Suprapubic skin (tissue), 4 donors: ENCODE measurements around the gene PDE4B. TPM values are rescaled to one million over a fixed set of nuclear protein-coding genes. Genes with fewer than 3 reads are reported as not detected.

Source experiments
- DNase-seq, 2 donors: peaks; one replicate each; pipeline ENCODE4 v3.0.0-alpha.2; 2019; ENCODE audit warnings: low spot score in 2 of 2
- H3K27ac ChIP-seq: fragments of 200-600 bp; sonication (generic); one replicate; pipeline ENCODE4 v1.5.1; 2019
- H3K27me3 ChIP-seq: fragments of 200-600 bp; sonication (generic); one replicate; pipeline ENCODE4 v1.5.1; 2019
- H3K36me3 ChIP-seq: fragments of 200-600 bp; sonication (generic); one replicate; pipeline ENCODE4 v1.5.1; 2019
- H3K4me1 ChIP-seq: fragments of 200-600 bp; sonication (generic); one replicate; pipeline ENCODE4 v1.5.1; 2019
- H3K4me3 ChIP-seq: fragments of 200-600 bp; sonication (generic); one replicate; pipeline ENCODE4 v1.5.1; 2019; ENCODE audit warnings: mild to moderate bottlenecking
- H3K9me3 ChIP-seq: fragments of 200-600 bp; sonication (generic); one replicate; pipeline ENCODE4 v1.5.1; 2019
- EP300 ChIP-seq: sonication (generic); formaldehyde crosslinking; IDR thresholded peaks from one replicate; pipeline ENCODE4 v1.6.1; 2017; ENCODE audit warnings: antibody characterized with exemption
- POLR2A ChIP-seq, 2 donors: fragments of 450-650 bp; IDR thresholded peaks; one replicate each; pipeline ENCODE4 v1.6.1; 2017; ENCODE audit warnings: antibody characterized with exemption in 2 of 2, mild to moderate bottlenecking in 2 of 2, moderate library complexity in 2 of 2
- POLR2AphosphoS5 ChIP-seq, 3 donors: sonication (generic); formaldehyde crosslinking; IDR thresholded peaks; one replicate each; pipeline ENCODE4 v1.6.1; 2017; ENCODE audit warnings: antibody characterized with exemption in 3 of 3
- WGBS: methylation state at CpG from one replicate; pipeline ENCODE4 v1.1.5; 2018; 5-methylcytosine and 5-hydroxymethylcytosine counted together
- total RNA-seq, 4 donors: library from RNA; depleted of rRNA; stranded (reverse); fragments of >200 nt; gene quantifications; one replicate each; pipeline ENCODE4 v1.1.0, GENCODE V29; 2016
- TF ChIP-seq, protein P1 (sequence below), 2 donors: fragments of 200-600 bp in 1 of 2; fragments of 450-650 bp in 1 of 2; sonication (generic) in 1 of 2; IDR thresholded peaks; one replicate each; pipeline ENCODE4 v1.5.1; 2016 to 2019; ENCODE audit warnings: antibody characterized with exemption in 2 of 2, mild to moderate bottlenecking in 1 of 2, moderate library complexity in 1 of 2

Gene PDE4B
- total RNA-seq, 4 donors from 2014 or later = 14.2 to 27.6 (median 16.7) TPM

DNA sequence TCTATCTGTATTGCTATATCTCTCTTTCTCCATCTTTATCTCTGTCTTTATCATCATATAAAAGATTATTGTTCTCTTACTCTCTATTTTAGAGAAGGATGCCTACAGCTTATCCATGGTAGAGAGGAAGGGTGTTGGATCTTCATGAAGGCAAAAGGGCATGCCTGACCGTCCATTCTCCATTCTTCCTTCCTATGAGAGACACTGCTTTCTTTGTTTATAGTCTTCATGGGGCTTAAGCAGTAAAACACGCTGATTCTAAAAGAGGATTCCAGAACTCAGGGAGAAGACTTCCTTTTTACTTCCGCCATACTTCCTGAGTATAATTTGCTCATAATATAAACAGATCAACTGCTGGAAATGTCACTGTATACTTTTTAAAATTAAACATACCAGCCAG is 44.0 kb downstream of the PDE4B start:
- no peak overlapping the region for H3K27ac ChIP-seq
- TF ChIP-seq, protein P1, sequence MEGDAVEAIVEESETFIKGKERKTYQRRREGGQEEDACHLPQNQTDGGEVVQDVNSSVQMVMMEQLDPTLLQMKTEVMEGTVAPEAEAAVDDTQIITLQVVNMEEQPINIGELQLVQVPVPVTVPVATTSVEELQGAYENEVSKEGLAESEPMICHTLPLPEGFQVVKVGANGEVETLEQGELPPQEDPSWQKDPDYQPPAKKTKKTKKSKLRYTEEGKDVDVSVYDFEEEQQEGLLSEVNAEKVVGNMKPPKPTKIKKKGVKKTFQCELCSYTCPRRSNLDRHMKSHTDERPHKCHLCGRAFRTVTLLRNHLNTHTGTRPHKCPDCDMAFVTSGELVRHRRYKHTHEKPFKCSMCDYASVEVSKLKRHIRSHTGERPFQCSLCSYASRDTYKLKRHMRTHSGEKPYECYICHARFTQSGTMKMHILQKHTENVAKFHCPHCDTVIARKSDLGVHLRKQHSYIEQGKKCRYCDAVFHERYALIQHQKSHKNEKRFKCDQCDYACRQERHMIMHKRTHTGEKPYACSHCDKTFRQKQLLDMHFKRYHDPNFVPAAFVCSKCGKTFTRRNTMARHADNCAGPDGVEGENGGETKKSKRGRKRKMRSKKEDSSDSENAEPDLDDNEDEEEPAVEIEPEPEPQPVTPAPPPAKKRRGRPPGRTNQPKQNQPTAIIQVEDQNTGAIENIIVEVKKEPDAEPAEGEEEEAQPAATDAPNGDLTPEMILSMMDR (IDR thresholded peaks at IDR 0.05) = no peak
- TF ChIP-seq POLR2A (IDR thresholded peaks at IDR 0.05) = no peak
- TF ChIP-seq EP300 = no peak
- no peak for TF ChIP-seq POLR2AphosphoS5 (IDR thresholded peaks at IDR 0.05)
- H3K9me3 ChIP-seq = no peaks in the 10 kb centered on the region
- H3K4me1 ChIP-seq = no peaks in the 10 kb centered on the region
- no peak for DNase-seq
- no peaks in the 10 kb centered on the region for H3K27me3 ChIP-seq
- H3K36me3 ChIP-seq = no peaks in the 10 kb centered on the region
- no peak overlapping the region for H3K4me3 ChIP-seq
- 76% methylated on average over 3 of the region's 3 CpGs for WGBS

DNA sequence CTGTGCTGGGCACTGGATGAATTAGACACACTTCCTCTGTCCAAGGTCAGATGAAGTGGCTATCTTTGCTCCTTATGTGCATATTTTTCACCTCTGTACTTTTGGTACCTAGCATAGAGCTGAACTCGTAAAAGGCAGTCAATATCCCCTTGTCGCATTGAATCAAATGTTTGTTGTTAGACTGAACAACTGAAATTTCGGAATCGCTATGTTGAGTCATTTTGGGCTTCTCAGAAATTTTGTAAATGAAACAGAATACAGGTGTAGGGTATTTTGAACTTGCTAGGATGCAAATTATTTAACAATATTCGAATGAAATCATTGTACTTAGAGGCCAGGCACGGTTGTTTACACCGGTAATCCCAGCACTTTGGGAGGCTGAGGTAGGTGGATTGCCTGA is 48.0 kb downstream of the PDE4B start:
- Histone ChIP-seq H3K9me3 (no peaks in the 10 kb centered on the region), H3K27ac (no peak overlapping the region), H3K36me3 (no peaks in the 10 kb centered on the region), H3K4me3 (no peak overlapping the region), H3K27me3 (no peaks in the 10 kb centered on the region), H3K4me1 (no peaks in the 10 kb centered on the region)
- no peak for TF ChIP-seq POLR2AphosphoS5 (IDR thresholded peaks at IDR 0.05)
- TF ChIP-seq POLR2A (IDR thresholded peaks at IDR 0.05) = no peak
- no peak for TF ChIP-seq EP300
- TF ChIP-seq, protein P1 (IDR thresholded peaks at IDR 0.05) = no peak
- no peak for DNase-seq
- WGBS = 89% methylated on average over 7 of the region's 7 CpGs

DNA sequence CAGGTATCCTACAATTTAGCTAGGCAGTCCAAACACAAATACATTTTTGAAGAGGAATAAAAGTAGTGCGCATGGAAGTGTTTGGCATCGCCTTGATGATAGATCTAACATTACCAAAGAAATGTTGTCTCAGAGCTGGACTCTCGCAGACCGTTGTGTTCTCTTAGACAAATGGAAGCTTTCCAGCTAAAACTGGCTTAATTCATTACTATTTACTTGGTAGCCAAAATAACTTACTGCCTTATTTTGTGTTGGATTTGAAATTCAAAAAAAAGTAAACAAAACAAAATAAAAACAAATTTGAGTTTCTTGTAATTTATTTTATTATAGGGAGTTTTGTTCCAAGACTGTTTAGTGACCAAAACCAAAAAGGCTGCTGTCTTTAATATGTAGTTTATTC is 51.6 kb downstream of the PDE4B start:
- WGBS = 82% methylated on average over 4 of the region's 4 CpGs
- H3K9me3 ChIP-seq = peaks cover 4% of the 10 kb centered on the region
- no peaks in the 10 kb centered on the region for H3K27me3 ChIP-seq
- TF ChIP-seq POLR2A (IDR thresholded peaks at IDR 0.05) (no peak), POLR2AphosphoS5 (IDR thresholded peaks at IDR 0.05) (no peak)
- no peaks in the 10 kb centered on the region for H3K36me3 ChIP-seq
- H3K4me1 ChIP-seq = no peaks in the 10 kb centered on the region
- no peak overlapping the region for H3K27ac ChIP-seq
- no peak overlapping the region for H3K4me3 ChIP-seq
- DNase-seq = no peak

DNA sequence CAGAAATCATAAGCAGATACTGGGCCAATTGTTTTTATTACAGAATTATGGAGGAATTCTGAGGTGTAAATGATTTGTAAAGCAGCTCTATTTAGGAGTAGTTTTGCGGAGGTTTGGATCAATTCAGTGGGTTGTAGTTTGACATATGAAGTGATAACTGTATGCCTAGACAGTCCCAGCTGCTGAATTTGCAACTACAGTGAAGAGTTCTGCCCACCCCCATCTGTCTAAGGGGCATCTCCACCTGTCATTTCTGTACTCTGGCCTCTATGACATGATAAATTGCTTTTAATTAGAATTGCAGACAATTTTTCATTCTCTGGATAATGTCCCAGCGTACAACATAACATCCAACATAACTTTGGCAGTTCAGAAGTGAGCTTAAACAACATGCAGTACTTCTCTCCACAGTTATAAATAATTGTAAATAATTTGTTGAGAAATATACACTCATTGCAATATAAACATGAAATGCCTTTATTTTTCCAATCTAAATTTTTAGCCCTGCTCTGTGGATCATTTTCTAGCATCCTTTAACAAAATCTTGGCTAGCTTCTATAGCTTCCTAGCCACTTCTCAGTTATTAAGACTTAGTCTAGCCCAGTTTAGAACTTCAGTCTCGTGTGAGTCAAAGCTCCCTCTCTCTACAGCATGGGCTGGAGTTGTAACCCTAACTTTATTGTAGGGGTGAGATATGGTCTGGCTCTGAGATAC is 52.3 kb downstream of the PDE4B start:
- DNase-seq = no peak
- peaks cover 7% of the 10 kb centered on the region for H3K9me3 ChIP-seq
- H3K4me3 ChIP-seq = no peak overlapping the region
- H3K36me3 ChIP-seq = no peaks in the 10 kb centered on the region
- H3K27me3 ChIP-seq = no peaks in the 10 kb centered on the region
- H3K27ac ChIP-seq = no peak overlapping the region
- 68% methylated on average over 3 of the region's 3 CpGs for WGBS
- H3K4me1 ChIP-seq = no peaks in the 10 kb centered on the region
- no peak for TF ChIP-seq EP300
- TF ChIP-seq, protein P1 (IDR thresholded peaks at IDR 0.05) = no peak
- no peak for TF ChIP-seq POLR2AphosphoS5 (IDR thresholded peaks at IDR 0.05)
- no peak for TF ChIP-seq POLR2A (IDR thresholded peaks at IDR 0.05)

DNA sequence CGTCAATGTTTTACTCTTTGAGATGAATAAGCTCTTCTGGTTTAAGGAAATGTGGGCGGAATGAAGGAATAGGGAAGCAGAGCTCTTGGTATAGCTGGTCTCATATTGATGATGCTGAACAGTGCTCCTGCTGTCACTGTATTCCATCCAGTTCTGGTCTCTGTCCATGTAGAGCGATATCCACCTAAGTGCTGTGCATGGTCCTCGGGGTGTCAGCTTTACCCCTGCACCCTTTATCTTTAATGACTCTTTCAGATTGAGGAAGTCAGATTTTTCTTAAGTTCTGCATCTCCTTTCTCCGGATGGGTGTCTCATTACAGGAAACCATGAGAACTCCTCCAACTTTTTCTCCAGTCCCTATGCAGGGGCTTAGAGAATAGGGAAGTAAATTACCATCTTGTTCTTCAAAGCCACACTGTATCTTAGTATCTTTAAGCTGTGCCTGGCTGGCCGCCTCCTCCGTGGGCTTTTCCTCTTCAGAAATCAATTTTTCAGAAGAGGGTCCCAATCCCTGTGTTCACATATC is 52.9 kb downstream of the PDE4B start:
- Histone ChIP-seq H3K36me3 (no peaks in the 10 kb centered on the region), H3K9me3 (peaks cover 7% of the 10 kb centered on the region), H3K4me1 (no peaks in the 10 kb centered on the region), H3K27me3 (no peaks in the 10 kb centered on the region), H3K27ac (no peak overlapping the region), H3K4me3 (no peak overlapping the region)
- 89% methylated on average over 7 of the region's 7 CpGs for WGBS
- TF ChIP-seq POLR2A (IDR thresholded peaks at IDR 0.05) = no peak
- TF ChIP-seq POLR2AphosphoS5 (IDR thresholded peaks at IDR 0.05) = no peak
- no peak for TF ChIP-seq EP300
- TF ChIP-seq, protein P1 (IDR thresholded peaks at IDR 0.05) = no peak
- DNase-seq = no peak
